NT2/D1 (cell line): ENCODE data around the gene UBD.

Experiments used
- SUZ12 ChIP-seq: IDR thresholded peaks from 2 replicates; pipeline ENCODE4 v1.6.1; 2011; ENCODE audit not compliant: insufficient read length, insufficient read depth; ENCODE audit errors: extremely low read depth
- YY1 ChIP-seq: IDR thresholded peaks from 2 replicates; pipeline ENCODE4 v1.6.1; 2011; ENCODE audit not compliant: insufficient read length, insufficient read depth
- ZNF274 ChIP-seq: IDR thresholded peaks from 2 replicates; pipeline ENCODE4 v1.6.1; 2011; ENCODE audit warnings: mild to moderate bottlenecking, low read depth, low read length

DNA sequence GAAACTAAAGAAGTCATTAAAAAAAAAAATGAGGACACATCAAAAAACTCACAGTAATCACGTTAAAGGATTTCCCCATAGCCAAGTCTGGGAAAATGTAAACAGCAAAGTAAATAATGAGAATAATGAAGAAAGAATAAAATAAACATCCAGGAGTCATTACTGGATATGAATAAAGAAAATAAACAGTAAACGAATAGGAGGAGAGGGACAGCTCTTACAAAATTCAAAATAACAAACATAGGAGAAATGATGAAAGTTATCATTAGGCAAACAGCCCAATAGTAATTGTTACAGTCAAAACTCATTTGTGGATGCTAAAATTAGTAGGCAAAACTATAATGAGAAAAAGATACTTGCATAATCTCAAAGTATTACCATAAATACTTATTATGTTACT lies 8.0 kb upstream of the UBD start:
- TF ChIP-seq YY1 (no peak), ZNF274 (no peak), SUZ12 (no peak)
